ACC112 (cell line): Measurements from ENCODE around the gene TRIM3.

Source experiments
- H2AFZ ChIP-seq: fragments of 200-600 bp; sonication (generic); one replicate; pipeline ENCODE4 v1.6.0; 2017; ENCODE audit warnings: antibody characterized with exemption, low read length; ENCODE audit not compliant: unreplicated experiment
- H3K27ac ChIP-seq: fragments of 200-600 bp; sonication (generic); 2 replicates; pipeline ENCODE4 v1.5.1; 2014; ENCODE audit warnings: low read depth, mild to moderate bottlenecking, antibody characterized with exemption, low read length, moderate library complexity
- H3K27me3 ChIP-seq: fragments of 200-600 bp; sonication (generic); 2 replicates; pipeline ENCODE4 v1.6.1; 2014; ENCODE audit warnings: mild to moderate bottlenecking, antibody characterized with exemption, low read length, moderate library complexity, mixed read lengths; ENCODE audit not compliant: insufficient read depth
- H3K36me3 ChIP-seq: fragments of 200-600 bp; sonication (generic); 2 replicates; pipeline ENCODE4 v1.6.1; 2016; ENCODE audit warnings: mild to moderate bottlenecking, antibody characterized with exemption, low read length, moderate library complexity, mixed read lengths; ENCODE audit not compliant: insufficient read depth
- H3K4me1 ChIP-seq: fragments of 200-600 bp; sonication (generic); one replicate; pipeline ENCODE4 v1.6.1; 2016; ENCODE audit warnings: low read length, mixed read lengths; ENCODE audit not compliant: insufficient read depth, unreplicated experiment, control insufficient read depth
- H3K4me3 ChIP-seq: fragments of 200-600 bp; sonication (generic); 2 replicates; pipeline ENCODE4 v1.5.1; 2014; ENCODE audit warnings: mild to moderate bottlenecking, low read depth, low read length
- H3K79me2 ChIP-seq: fragments of 200-600 bp; sonication (generic); one replicate; pipeline ENCODE4 v1.6.0; 2016; ENCODE audit warnings: low read length; ENCODE audit not compliant: control insufficient read depth, unreplicated experiment, insufficient read depth

TRIM3 gene

GRCh38 chr11:6415797-6416196, 57.9 kb downstream of the TRIM3 start:
- H3K27me3 ChIP-seq, result no peaks in the 10 kb centered on the region
- H2AFZ ChIP-seq, result no peak overlapping the region
- H3K27ac ChIP-seq, result no peak overlapping the region

GRCh38 chr11:6414874-6415328, 58.8 kb downstream of the TRIM3 start:
- H2AFZ ChIP-seq, result no peak overlapping the region
- peaks cover 3% of the 10 kb centered on the region for H3K79me2 ChIP-seq
- H3K27ac ChIP-seq, result no peak overlapping the region
- no peak overlapping the region for H3K4me3 ChIP-seq
- no peaks in the 10 kb centered on the region for H3K27me3 ChIP-seq
- H3K36me3 ChIP-seq, result no peaks in the 10 kb centered on the region
- peaks cover 10% of the 10 kb centered on the region for H3K4me1 ChIP-seq

More at GRCh38 chr11:6415797-6416196, 57.9 kb downstream of the TRIM3 start:
- peaks cover 11% of the 10 kb centered on the region for H3K4me1 ChIP-seq
- peaks cover 3% of the 10 kb centered on the region for H3K79me2 ChIP-seq
- H3K4me3 ChIP-seq, result no peak overlapping the region
- H3K36me3 ChIP-seq, result no peaks in the 10 kb centered on the region

- no peak overlapping the region for H3K4me3 ChIP-seq
- peaks cover 5% of the 10 kb centered on the region for H3K4me1 ChIP-seq
- no peaks in the 10 kb centered on the region for H3K36me3 ChIP-seq
- no peak overlapping the region for H2AFZ ChIP-seq
- no peak overlapping the region for H3K27ac ChIP-seq
- H3K79me2 ChIP-seq, result peaks cover 3% of the 10 kb centered on the region
- H3K27me3 ChIP-seq, result no peaks in the 10 kb centered on the region
Measured at GRCh38 chr11:6413791-6414201, 59.9 kb downstream of the TRIM3 start.

GRCh38 chr11:6411594-6412031, 62.1 kb downstream of the TRIM3 start:
- Histone ChIP-seq H3K36me3 (no peaks in the 10 kb centered on the region), H3K4me3 (no peak overlapping the region), H3K79me2 (peaks cover 3% of the 10 kb centered on the region), H2AFZ (no peak overlapping the region), H3K4me1 (no peaks in the 10 kb centered on the region), H3K27ac (no peak overlapping the region), H3K27me3 (no peaks in the 10 kb centered on the region)

- no peak overlapping the region for H3K4me3 ChIP-seq
- H3K27me3 ChIP-seq, result no peaks in the 10 kb centered on the region
- peaks cover 3% of the 10 kb centered on the region for H3K79me2 ChIP-seq
- no peak overlapping the region for H2AFZ ChIP-seq
- H3K36me3 ChIP-seq, result no peaks in the 10 kb centered on the region
- H3K27ac ChIP-seq, result no peak overlapping the region
- H3K4me1 ChIP-seq, result no peaks in the 10 kb centered on the region
Measured at GRCh38 chr11:6410695-6411430, 62.9 kb downstream of the TRIM3 start.

- no peak overlapping the region for H3K4me3 ChIP-seq
- H3K4me1 ChIP-seq, result no peaks in the 10 kb centered on the region
- no peaks in the 10 kb centered on the region for H3K36me3 ChIP-seq
- no peaks in the 10 kb centered on the region for H3K79me2 ChIP-seq
- no peaks in the 10 kb centered on the region for H3K27me3 ChIP-seq
- no peak overlapping the region for H2AFZ ChIP-seq
- no peak overlapping the region for H3K27ac ChIP-seq
Measured at GRCh38 chr11:6406370-6406769, 67.4 kb downstream of the TRIM3 start.

GRCh38 chr11:6405846-6406245, 67.9 kb downstream of the TRIM3 start:
- H3K27me3 ChIP-seq, result no peaks in the 10 kb centered on the region
- no peak overlapping the region for H3K27ac ChIP-seq
- H3K36me3 ChIP-seq, result no peaks in the 10 kb centered on the region

GRCh38 chr11:6405052-6405667, 68.6 kb downstream of the TRIM3 start:
- Histone ChIP-seq H3K27ac (no peak overlapping the region), H3K36me3 (no peaks in the 10 kb centered on the region), H2AFZ (no peak overlapping the region), H3K27me3 (no peaks in the 10 kb centered on the region), H3K79me2 (no peaks in the 10 kb centered on the region), H3K4me3 (no peak overlapping the region), H3K4me1 (no peaks in the 10 kb centered on the region)

More at GRCh38 chr11:6405846-6406245, 67.9 kb downstream of the TRIM3 start:
- H3K4me3 ChIP-seq, result no peak overlapping the region
- no peak overlapping the region for H2AFZ ChIP-seq
- H3K79me2 ChIP-seq, result no peaks in the 10 kb centered on the region
- no peaks in the 10 kb centered on the region for H3K4me1 ChIP-seq

- H3K27ac ChIP-seq, result no peak overlapping the region
- no peaks in the 10 kb centered on the region for H3K79me2 ChIP-seq
- no peak overlapping the region for H2AFZ ChIP-seq
- no peaks in the 10 kb centered on the region for H3K36me3 ChIP-seq
- H3K4me1 ChIP-seq, result no peaks in the 10 kb centered on the region
- no peaks in the 10 kb centered on the region for H3K27me3 ChIP-seq
- H3K4me3 ChIP-seq, result no peak overlapping the region
Measured at GRCh38 chr11:6404342-6405051, 69.2 kb downstream of the TRIM3 start.

- no peak overlapping the region for H3K4me3 ChIP-seq
- no peak overlapping the region for H2AFZ ChIP-seq
- no peaks in the 10 kb centered on the region for H3K27me3 ChIP-seq
- H3K79me2 ChIP-seq, result no peaks in the 10 kb centered on the region
- no peaks in the 10 kb centered on the region for H3K4me1 ChIP-seq
- H3K27ac ChIP-seq, result no peak overlapping the region
- no peaks in the 10 kb centered on the region for H3K36me3 ChIP-seq
Measured at GRCh38 chr11:6403539-6403938, 70.2 kb downstream of the TRIM3 start.
